ENCODE data around the gene EPGN. TPM values are rescaled to one million over a fixed set of nuclear protein-coding genes. Genes with fewer than 3 reads are reported as not detected.

The EPGN gene
- total and polyA plus RNA-seq, 2 donors from 2014 or later: 1.6 TPM; not detected in 1

DNA sequence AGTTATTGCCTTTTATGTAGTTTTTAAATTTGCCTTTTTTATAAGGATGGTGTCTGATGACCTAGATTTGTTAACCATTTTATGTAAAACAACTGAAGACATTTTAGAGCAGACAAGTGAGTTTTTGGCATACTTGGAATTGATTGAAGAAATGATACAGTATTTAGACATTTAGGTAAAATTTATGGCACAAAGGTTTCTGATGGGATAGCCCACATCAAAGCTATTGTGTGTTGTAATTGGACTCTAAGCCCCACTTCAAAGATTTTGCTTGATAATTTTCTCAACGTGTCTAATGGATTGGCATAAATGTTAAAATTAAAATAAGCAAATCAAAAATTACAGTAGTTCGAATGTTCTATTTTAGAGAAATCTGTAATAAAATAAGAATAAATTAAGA lies 17.6 kb downstream of the EPGN start:
- H3K36me3 ChIP-seq (ENCODE audit: control insufficient read depth in 2 of 3, insufficient read depth in 3 of 3, low read length in 3 of 3): no peaks in the 10 kb centered on the region
- intact Hi-C loops (cut with DNase I): no loop called here
- H3K4me3 ChIP-seq (ENCODE audit: low read length in 3 of 3): no peak overlapping the region
- no peak overlapping the region for H3K9ac ChIP-seq (ENCODE audit: low read length in 3 of 3)
- no peaks in the 10 kb centered on the region for H3K27me3 ChIP-seq (ENCODE audit: control insufficient read depth, insufficient read depth, low read length)
- TF ChIP-seq, protein P1, sequence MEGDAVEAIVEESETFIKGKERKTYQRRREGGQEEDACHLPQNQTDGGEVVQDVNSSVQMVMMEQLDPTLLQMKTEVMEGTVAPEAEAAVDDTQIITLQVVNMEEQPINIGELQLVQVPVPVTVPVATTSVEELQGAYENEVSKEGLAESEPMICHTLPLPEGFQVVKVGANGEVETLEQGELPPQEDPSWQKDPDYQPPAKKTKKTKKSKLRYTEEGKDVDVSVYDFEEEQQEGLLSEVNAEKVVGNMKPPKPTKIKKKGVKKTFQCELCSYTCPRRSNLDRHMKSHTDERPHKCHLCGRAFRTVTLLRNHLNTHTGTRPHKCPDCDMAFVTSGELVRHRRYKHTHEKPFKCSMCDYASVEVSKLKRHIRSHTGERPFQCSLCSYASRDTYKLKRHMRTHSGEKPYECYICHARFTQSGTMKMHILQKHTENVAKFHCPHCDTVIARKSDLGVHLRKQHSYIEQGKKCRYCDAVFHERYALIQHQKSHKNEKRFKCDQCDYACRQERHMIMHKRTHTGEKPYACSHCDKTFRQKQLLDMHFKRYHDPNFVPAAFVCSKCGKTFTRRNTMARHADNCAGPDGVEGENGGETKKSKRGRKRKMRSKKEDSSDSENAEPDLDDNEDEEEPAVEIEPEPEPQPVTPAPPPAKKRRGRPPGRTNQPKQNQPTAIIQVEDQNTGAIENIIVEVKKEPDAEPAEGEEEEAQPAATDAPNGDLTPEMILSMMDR (IDR thresholded peaks at IDR 0.05; ENCODE audit: borderline replicate concordance, extremely low read depth, insufficient read depth): no peak
- H3K4me1 ChIP-seq (ENCODE audit: control insufficient read depth in 2 of 3, insufficient read depth in 2 of 3, low read depth in 1 of 3, low read length in 3 of 3): no peaks in the 10 kb centered on the region
- DNase-seq: no peak
- H3K9me3 ChIP-seq (ENCODE audit: control insufficient read depth in 2 of 3, insufficient read depth in 1 of 3, low read length in 3 of 3): no peaks in the 10 kb centered on the region
- no peak for FAIRE-seq
- no peak overlapping the region for H3K27ac ChIP-seq (ENCODE audit: low read depth in 2 of 2, low read length in 2 of 2)

DNA sequence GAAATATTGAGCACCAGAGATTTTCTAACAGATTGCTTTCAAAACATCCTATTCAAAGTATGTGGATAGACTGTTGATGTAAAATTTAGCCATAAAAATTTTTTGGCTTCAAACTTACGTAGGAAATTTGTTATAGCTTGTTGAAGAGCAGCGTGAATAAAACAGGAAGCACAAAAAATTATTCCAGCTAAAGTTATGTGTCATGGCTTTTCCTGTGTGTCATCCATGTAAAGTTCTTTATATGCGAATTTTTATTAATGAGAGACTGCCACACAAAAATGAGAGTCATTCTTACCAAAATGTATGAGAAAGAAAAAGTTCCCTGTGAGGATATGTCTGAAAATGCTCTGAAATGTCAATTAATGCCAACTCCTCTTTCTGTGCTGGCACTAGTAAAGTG lies 19.5 kb downstream of the EPGN start:
- TF ChIP-seq, protein P1 (IDR thresholded peaks at IDR 0.05; ENCODE audit: borderline replicate concordance, extremely low read depth, insufficient read depth): no peak
- no peaks in the 10 kb centered on the region for H3K27me3 ChIP-seq (ENCODE audit: control insufficient read depth, insufficient read depth, low read length)
- intact Hi-C loops (cut with DNase I): no loop called here
- FAIRE-seq (no peak), DNase-seq (no peak)
- H3K4me1 ChIP-seq (ENCODE audit: control insufficient read depth in 2 of 3, insufficient read depth in 2 of 3, low read depth in 1 of 3, low read length in 3 of 3): no peaks in the 10 kb centered on the region
- H3K9ac ChIP-seq (ENCODE audit: low read length in 3 of 3): no peak overlapping the region
- H3K27ac ChIP-seq (ENCODE audit: low read depth in 2 of 2, low read length in 2 of 2): no peak overlapping the region
- no peaks in the 10 kb centered on the region for H3K36me3 ChIP-seq (ENCODE audit: control insufficient read depth in 2 of 3, insufficient read depth in 3 of 3, low read length in 3 of 3)
- H3K9me3 ChIP-seq (ENCODE audit: control insufficient read depth in 2 of 3, insufficient read depth in 1 of 3, low read length in 3 of 3): no peaks in the 10 kb centered on the region
- no peak overlapping the region for H3K4me3 ChIP-seq (ENCODE audit: low read length in 3 of 3)

DNA sequence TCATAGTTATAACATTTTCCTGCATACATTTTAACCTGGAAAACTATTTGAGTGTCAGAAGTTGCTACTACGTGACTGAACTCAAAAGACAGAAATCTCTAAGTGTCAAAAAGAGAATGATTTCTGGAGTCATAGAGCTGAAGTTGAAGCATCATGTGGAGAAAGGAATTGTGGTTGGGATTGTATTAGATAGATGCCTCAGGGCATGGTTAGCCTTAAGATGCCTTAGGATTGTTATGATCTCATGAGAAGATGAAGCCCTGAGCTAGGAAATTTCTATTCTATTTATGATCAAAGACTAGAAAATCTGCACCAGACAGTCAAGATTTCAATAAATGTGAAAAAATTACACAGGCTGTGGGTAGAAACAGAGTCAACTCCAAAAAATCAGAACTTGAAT lies 20.2 kb downstream of the EPGN start:
- Histone ChIP-seq H3K27ac (ENCODE audit: low read depth in 2 of 2, low read length in 2 of 2) (no peak overlapping the region), H3K4me3 (ENCODE audit: low read length in 3 of 3) (no peak overlapping the region), H3K9ac (ENCODE audit: low read length in 3 of 3) (no peak overlapping the region), H3K36me3 (ENCODE audit: control insufficient read depth in 2 of 3, insufficient read depth in 3 of 3, low read length in 3 of 3) (no peaks in the 10 kb centered on the region), H3K9me3 (ENCODE audit: control insufficient read depth in 2 of 3, insufficient read depth in 1 of 3, low read length in 3 of 3) (no peaks in the 10 kb centered on the region), H3K4me1 (ENCODE audit: control insufficient read depth in 2 of 3, insufficient read depth in 2 of 3, low read depth in 1 of 3, low read length in 3 of 3) (no peaks in the 10 kb centered on the region), H3K27me3 (ENCODE audit: control insufficient read depth, insufficient read depth, low read length) (no peaks in the 10 kb centered on the region)
- FAIRE-seq: no peak
- TF ChIP-seq, protein P1 (IDR thresholded peaks at IDR 0.05; ENCODE audit: borderline replicate concordance, extremely low read depth, insufficient read depth): no peak
- no peak for DNase-seq
- intact Hi-C loops (cut with DNase I): no loop called here

DNA sequence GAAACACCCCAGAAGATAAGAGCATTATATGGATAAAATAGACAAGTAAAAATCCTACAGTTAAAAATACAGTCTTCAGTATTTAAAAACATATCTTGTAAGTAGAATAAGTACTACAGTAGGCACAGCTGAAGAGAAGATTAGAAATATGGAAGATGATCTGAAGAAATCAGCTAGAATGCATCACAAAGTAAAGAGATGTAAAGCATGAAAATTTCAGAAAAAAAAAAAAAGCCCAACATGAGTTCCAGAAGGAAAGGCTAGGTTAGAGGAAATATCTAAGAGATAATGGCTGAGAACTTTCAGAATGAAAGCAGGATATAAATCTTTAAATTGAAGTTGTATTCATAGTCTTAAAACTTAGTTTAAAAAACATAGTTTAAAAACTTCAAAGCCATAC lies 21.0 kb downstream of the EPGN start:
- FAIRE-seq (no peak), DNase-seq (no peak)
- Histone ChIP-seq H3K4me3 (ENCODE audit: low read length in 3 of 3) (no peak overlapping the region), H3K9me3 (ENCODE audit: control insufficient read depth in 2 of 3, insufficient read depth in 1 of 3, low read length in 3 of 3) (no peaks in the 10 kb centered on the region), H3K36me3 (ENCODE audit: control insufficient read depth in 2 of 3, insufficient read depth in 3 of 3, low read length in 3 of 3) (no peaks in the 10 kb centered on the region), H3K27ac (ENCODE audit: low read depth in 2 of 2, low read length in 2 of 2) (no peak overlapping the region), H3K27me3 (ENCODE audit: control insufficient read depth, insufficient read depth, low read length) (no peaks in the 10 kb centered on the region), H3K9ac (ENCODE audit: low read length in 3 of 3) (no peak overlapping the region), H3K4me1 (ENCODE audit: control insufficient read depth in 2 of 3, insufficient read depth in 2 of 3, low read depth in 1 of 3, low read length in 3 of 3) (no peaks in the 10 kb centered on the region)
- TF ChIP-seq, protein P1 (IDR thresholded peaks at IDR 0.05; ENCODE audit: borderline replicate concordance, extremely low read depth, insufficient read depth): no peak
- intact Hi-C loops (cut with DNase I): no loop called here
